GM21737 (cell line): ENCODE results near the gene RABAC1.
"Not testable (repeated sequence)": the region's sequence is repeated elsewhere in the genome, so short reads cannot be mapped to it uniquely, and the experiment has no call there.

Experiments used
- ATAC-seq: cut with Tn5 transposase; IDR thresholded peaks from one replicate; pipeline ENCODE4 v1.9.1; 2021; ENCODE audit warnings: mild to moderate bottlenecking, moderate library complexity; ENCODE audit not compliant: unreplicated experiment

Gene RABAC1

GRCh38 chr19:41959056-41960053 is at the start of gene RABAC1:
TSS of gene RABAC1 (minus strand) at chr19:41959321. CDS start at chr19:41959292, 29 bp downstream.
- ATAC-seq: peak; percentile 69

- no peak for ATAC-seq
Observed at GRCh38 chr19:42006569-42006968, 47.4 kb upstream of the RABAC1 start.

GRCh38 chr19:42005504-42005903 is 46.4 kb upstream of the RABAC1 start:
- no peak for ATAC-seq

- no peak for ATAC-seq
Observed at GRCh38 chr19:42003506-42004294, 44.6 kb upstream of the RABAC1 start.

- no peak for ATAC-seq
Observed at GRCh38 chr19:41999878-42000208, 40.7 kb upstream of the RABAC1 start.

- no peak for ATAC-seq
Observed at GRCh38 chr19:41999071-41999877, 40.2 kb upstream of the RABAC1 start.

GRCh38 chr19:41998246-41999020 is 39.3 kb upstream of the RABAC1 start:
- no peak for ATAC-seq

GRCh38 chr19:41997851-41998229 is 38.7 kb upstream of the RABAC1 start:
- no peak for ATAC-seq

- ATAC-seq: no peak
Observed at GRCh38 chr19:41997121-41997850, 38.2 kb upstream of the RABAC1 start.

- no peak for ATAC-seq
Observed at GRCh38 chr19:41995959-41996797, 37.1 kb upstream of the RABAC1 start.

- no peak for ATAC-seq
Observed at GRCh38 chr19:41994994-41995958, 36.2 kb upstream of the RABAC1 start.

GRCh38 chr19:41994521-41994971 is 35.4 kb upstream of the RABAC1 start:
- no peak for ATAC-seq

- no peak for ATAC-seq
Observed at GRCh38 chr19:41993612-41994483, 34.7 kb upstream of the RABAC1 start, which contains the start of gene ATP1A3. TSS of gene ATP1A3 (minus strand) at chr19:41994230. CDS start at chr19:41994076, 154 bp downstream.

GRCh38 chr19:41991925-41992569 is 32.9 kb upstream of the RABAC1 start:
- not testable (repeated sequence) for ATAC-seq

GRCh38 chr19:41991025-41991424 is 31.9 kb upstream of the RABAC1 start:
- no peak for ATAC-seq

- ATAC-seq: no peak
Observed at GRCh38 chr19:41990615-41991014, 31.5 kb upstream of the RABAC1 start.
